Measurements from ENCODE around the gene MYPN.

Gene MYPN

DNA sequence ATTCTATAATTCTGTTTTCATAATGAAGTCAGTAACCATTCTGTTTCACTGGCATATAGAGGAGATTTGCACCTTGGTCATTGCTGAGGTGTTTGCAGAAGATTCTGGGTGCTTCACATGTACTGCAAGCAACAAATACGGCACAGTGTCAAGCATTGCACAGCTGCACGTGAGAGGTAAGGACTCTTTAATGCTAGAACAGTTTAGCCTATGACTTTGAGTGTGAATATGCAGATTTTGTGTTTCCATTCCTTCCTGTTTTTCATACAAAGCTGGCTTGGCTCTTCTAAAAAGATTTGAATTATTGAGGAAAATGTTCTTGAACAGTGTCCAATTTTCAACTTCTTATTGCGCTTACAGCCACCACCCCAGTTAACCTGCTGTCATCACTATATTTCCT lies 56.4 kb downstream of the MYPN start:
- no peak overlapping the region for H3K4me3 ChIP-seq (ENCODE audit: low read depth, low read length)
- TF ChIP-seq CTCF (IDR thresholded peaks at IDR 0.05; ENCODE audit: borderline replicate concordance, insufficient read depth, low read depth, low read length) = no peak

GRCh38 chr10:68166871-68167585 lies 57.7 kb downstream of the MYPN start:
- no peak overlapping the region for H3K4me3 ChIP-seq (ENCODE audit: low read depth, low read length)
- TF ChIP-seq CTCF (IDR thresholded peaks at IDR 0.05; ENCODE audit: borderline replicate concordance, insufficient read depth, low read depth, low read length) = no peak

GRCh38 chr10:68167586-68168189 lies 58.4 kb downstream of the MYPN start:
- no peak for TF ChIP-seq CTCF (IDR thresholded peaks at IDR 0.05; ENCODE audit: borderline replicate concordance, insufficient read depth, low read depth, low read length)
- H3K4me3 ChIP-seq (ENCODE audit: low read depth, low read length) = no peak overlapping the region

GRCh38 chr10:68171539-68172080 lies 62.3 kb downstream of the MYPN start:
- no peak for TF ChIP-seq CTCF (IDR thresholded peaks at IDR 0.05; ENCODE audit: borderline replicate concordance, insufficient read depth, low read depth, low read length)

DNA sequence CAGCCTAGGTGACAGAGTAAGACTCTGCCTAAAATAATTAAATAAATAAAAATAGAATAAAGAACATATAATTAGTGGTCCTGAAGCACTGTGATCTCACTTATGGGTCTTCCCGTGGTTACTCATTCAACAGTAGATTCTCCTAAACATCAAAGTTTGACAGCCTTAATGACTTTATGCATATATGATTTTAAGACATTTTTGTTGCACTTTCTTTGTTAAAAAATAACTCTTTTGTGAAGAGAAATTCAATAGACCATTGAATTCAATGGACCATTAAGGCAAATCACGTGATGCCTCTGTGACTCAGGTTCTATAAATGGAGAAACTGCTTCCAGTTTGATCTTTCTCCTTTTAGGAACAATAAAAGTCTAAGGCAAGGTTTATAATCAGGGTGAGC lies 63.0 kb downstream of the MYPN start:
- TF ChIP-seq CTCF (IDR thresholded peaks at IDR 0.05; ENCODE audit: borderline replicate concordance, insufficient read depth, low read depth, low read length) = no peak
- H3K4me3 ChIP-seq (ENCODE audit: low read depth, low read length) = no peak overlapping the region

More at GRCh38 chr10:68171539-68172080, 62.3 kb downstream of the MYPN start:
- H3K4me3 ChIP-seq (ENCODE audit: low read depth, low read length) = no peak overlapping the region

DNA sequence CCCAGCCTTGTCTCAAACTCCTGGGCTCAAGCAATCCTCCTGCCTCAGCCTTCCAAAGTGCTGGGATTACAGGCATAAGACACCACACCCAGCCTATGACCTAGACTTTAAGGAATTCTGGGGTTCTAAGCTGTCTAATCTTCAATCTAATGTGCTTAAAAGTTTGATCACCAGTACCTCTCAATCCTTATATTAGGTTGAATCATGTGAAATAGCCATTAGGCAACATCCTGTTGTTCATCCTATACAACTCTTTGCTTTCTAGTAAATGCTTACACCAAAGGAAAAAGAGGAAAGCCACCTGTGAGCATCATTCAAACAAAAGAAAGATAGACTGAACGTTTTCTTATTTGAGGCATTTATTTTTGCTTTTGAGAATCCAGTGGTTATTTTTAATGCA lies 66.7 kb downstream of the MYPN start:
- no peak for TF ChIP-seq CTCF (IDR thresholded peaks at IDR 0.05; ENCODE audit: borderline replicate concordance, insufficient read depth, low read depth, low read length)
- H3K4me3 ChIP-seq (ENCODE audit: low read depth, low read length) = no peak overlapping the region

DNA sequence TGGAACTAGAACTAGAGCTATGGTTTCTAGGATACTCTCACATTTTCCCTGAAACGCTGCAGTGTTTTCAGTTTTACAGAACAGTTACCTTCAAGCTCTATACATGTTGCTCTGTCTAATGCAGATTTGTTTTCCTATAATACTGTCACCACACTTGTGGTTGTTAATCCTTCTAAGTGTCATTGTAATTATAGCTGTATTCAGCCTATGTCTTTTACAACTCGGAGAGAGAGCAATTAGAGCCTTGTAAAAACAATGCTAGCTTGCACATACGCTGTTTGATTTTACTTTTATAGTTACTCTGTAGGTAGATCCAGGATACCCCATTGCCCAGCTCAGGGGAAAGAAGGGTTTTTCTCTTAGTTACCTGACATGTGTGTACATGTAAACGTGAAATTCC lies 67.5 kb downstream of the MYPN start:
- no peak for TF ChIP-seq CTCF (IDR thresholded peaks at IDR 0.05; ENCODE audit: borderline replicate concordance, insufficient read depth, low read depth, low read length)
- H3K4me3 ChIP-seq (ENCODE audit: low read depth, low read length) = no peak overlapping the region
